Astrocyte of the cerebellum (primary cell): Measurements from ENCODE around the gene LEUTX.
"Not testable (repeated sequence)": the region's sequence is repeated elsewhere in the genome, so short reads cannot be mapped to it uniquely, and the experiment has no call there.

Source experiments
- DNase-seq: peaks from one replicate; pipeline ENCODE4 v3.0.0-alpha.2; 2011; ENCODE audit warnings: low read depth
- H3K4me3 ChIP-seq: 2 replicates; pipeline ENCODE4 v1.5.1; 2011; ENCODE audit warnings: mild to moderate bottlenecking, low read depth, low read length, moderate library complexity
- in situ Hi-C: cut with HindIII; loops from 2 replicates; pipeline ENCODE4 v1.10.0; 2017; ENCODE audit warnings: low sequenced_read_pairs
- TF ChIP-seq, protein P1 (sequence below): IDR thresholded peaks from 2 replicates; pipeline ENCODE4 v1.5.1; 2012; ENCODE audit warnings: low read length, low read depth, moderate library complexity, mild to moderate bottlenecking; ENCODE audit errors: missing control alignments

LEUTX gene

GRCh38 chr19:39749981-39750380 is 28.7 kb upstream of the LEUTX start:
- H3K4me3 ChIP-seq = no peak overlapping the region
- TF ChIP-seq, protein P1, sequence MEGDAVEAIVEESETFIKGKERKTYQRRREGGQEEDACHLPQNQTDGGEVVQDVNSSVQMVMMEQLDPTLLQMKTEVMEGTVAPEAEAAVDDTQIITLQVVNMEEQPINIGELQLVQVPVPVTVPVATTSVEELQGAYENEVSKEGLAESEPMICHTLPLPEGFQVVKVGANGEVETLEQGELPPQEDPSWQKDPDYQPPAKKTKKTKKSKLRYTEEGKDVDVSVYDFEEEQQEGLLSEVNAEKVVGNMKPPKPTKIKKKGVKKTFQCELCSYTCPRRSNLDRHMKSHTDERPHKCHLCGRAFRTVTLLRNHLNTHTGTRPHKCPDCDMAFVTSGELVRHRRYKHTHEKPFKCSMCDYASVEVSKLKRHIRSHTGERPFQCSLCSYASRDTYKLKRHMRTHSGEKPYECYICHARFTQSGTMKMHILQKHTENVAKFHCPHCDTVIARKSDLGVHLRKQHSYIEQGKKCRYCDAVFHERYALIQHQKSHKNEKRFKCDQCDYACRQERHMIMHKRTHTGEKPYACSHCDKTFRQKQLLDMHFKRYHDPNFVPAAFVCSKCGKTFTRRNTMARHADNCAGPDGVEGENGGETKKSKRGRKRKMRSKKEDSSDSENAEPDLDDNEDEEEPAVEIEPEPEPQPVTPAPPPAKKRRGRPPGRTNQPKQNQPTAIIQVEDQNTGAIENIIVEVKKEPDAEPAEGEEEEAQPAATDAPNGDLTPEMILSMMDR = no peak
- in situ Hi-C loops = no loop called here
- DNase-seq = no peak

- in situ Hi-C loops = no loop called here
- TF ChIP-seq, protein P1 = no peak
- H3K4me3 ChIP-seq = no peak overlapping the region
- DNase-seq = no peak
Measured at GRCh38 chr19:39752390-39752789, 26.3 kb upstream of the LEUTX start.

DNA sequence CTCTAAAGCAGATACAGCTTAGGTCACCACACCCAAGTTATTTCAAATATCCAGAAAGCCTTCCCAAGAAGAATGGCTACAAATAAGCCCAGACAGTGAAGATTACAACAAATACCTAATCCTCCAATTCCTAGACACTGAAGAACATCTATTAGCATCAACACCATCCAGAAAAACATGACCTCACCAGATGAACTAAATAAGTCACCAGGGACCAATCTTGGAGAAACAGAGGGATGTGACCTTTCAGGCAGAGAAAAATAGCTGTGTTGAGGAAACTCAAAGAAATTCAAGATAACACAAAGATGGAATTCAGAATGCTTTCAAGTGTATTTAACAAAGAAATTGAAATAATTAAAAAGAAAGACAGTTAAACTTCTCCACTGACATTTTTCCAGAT is 25.9 kb upstream of the LEUTX start:
- TF ChIP-seq, protein P1 = no peak
- DNase-seq = no peak
- H3K4me3 ChIP-seq = no peak overlapping the region
- in situ Hi-C loops = no loop called here

- in situ Hi-C loops = no loop called here
- DNase-seq = no peak
- TF ChIP-seq, protein P1 = no peak
- H3K4me3 ChIP-seq = no peak overlapping the region
Measured at GRCh38 chr19:39754544-39754943, 24.1 kb upstream of the LEUTX start.

DNA sequence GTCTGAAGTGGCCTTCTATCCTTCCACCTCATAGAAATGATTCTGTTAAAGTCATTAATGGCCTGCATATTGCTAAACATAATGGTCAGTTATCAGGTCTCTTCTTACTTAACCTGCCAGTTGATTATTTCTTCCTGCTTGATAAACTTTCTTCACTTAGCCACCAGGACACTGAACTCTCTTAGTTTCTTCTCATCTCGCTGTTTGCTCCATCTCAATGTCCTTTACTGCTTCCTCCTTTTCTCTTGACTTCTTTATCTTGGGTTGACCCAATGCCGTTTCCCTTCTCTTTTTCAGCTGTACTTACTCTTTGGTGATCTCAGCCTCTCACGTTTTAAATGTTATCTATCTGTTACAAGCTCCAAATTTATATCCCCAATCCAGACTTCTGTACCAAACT is 23.7 kb upstream of the LEUTX start:
- no peak overlapping the region for H3K4me3 ChIP-seq
- in situ Hi-C loops = no loop called here
- DNase-seq = no peak
- TF ChIP-seq, protein P1 = no peak

- in situ Hi-C loops = no loop called here
Measured at GRCh38 chr19:39759457-39760184, 19.0 kb upstream of the LEUTX start.

DNA sequence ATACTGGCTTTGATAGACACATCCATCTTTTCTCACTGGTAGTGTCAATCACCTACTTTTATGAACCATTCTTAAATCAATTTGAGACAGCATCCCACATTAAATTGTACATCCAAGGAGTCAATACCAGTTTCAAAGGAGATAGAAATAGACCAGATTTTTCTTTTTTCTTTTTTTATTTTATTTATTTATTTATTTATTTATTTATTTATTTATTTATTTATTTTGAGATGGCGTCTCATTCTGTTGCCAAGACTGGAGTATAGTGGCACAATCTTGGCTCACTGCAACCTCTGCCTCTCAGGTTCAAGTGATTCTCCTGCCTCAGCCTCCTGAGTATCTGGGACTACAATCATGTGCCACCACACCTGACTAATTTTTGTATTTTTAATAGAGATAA is 16.8 kb upstream of the LEUTX start:
- H3K4me3 ChIP-seq, DNase-seq, in situ Hi-C loops: not testable (repeated sequence)

More at GRCh38 chr19:39759457-39760184, 19.0 kb upstream of the LEUTX start:
- DNase-seq = no peak
- no peak overlapping the region for H3K4me3 ChIP-seq
- TF ChIP-seq, protein P1 = no peak
